Measurements from ENCODE around the gene MACROD2.

MACROD2 gene

DNA sequence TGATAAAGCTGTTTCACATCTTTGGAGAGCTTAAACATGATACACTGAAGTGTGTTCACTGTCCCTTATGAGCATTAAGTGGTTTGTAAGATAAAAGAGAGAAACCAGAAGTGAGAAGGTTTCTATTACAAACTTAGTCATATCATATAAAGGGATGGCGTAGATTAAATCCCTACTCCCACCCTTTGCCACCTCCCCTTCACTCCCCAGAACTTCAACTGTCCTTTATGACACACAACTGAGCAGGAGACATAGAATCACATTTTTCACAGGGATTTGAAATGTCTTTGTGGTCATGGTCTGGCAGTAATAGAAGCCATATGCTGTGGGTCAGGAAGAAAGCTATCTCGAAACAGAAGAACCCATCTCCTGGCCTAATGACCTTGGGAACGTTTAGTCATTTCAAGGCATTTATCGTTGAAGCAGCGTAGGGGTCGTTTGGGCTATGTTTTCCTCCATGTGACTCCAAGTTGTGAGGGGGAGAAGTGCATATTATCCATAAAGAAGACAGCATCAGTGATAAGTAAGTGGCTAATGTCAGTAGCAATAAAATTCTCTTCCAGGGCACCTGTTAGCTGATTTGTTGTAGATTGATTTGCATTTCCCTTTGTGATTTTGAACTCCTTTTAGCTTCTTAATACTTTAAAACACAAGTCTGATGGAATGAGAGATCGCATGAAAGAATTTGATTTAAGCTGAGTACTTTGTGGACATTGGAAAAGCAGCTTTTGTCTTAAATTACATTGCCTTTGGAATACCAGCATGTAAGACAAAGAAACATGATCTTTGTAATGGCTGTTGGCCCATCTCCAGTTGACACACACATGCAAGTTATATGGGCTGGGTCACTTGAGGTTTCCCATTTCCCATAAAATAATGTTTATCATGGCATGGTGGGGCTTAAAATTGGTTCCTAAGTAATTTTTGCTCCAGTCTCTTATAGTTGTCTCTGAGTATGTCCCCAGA is 843.6 kb downstream of the MACROD2 start:
- TF ChIP-seq SIN3A (IDR thresholded peaks at IDR 0.05; ENCODE audit: borderline replicate concordance, insufficient read depth, low read length) = no peak
- no peak for TF ChIP-seq FOXP2 (optimal IDR thresholded peaks at IDR 0.05; ENCODE audit: borderline replicate concordance, extremely low read depth, extremely low read length, insufficient read depth)
- TF ChIP-seq TAF1 (IDR thresholded peaks at IDR 0.05; ENCODE audit: borderline replicate concordance, insufficient read depth, low read length) = no peak
- TF ChIP-seq, protein P1, sequence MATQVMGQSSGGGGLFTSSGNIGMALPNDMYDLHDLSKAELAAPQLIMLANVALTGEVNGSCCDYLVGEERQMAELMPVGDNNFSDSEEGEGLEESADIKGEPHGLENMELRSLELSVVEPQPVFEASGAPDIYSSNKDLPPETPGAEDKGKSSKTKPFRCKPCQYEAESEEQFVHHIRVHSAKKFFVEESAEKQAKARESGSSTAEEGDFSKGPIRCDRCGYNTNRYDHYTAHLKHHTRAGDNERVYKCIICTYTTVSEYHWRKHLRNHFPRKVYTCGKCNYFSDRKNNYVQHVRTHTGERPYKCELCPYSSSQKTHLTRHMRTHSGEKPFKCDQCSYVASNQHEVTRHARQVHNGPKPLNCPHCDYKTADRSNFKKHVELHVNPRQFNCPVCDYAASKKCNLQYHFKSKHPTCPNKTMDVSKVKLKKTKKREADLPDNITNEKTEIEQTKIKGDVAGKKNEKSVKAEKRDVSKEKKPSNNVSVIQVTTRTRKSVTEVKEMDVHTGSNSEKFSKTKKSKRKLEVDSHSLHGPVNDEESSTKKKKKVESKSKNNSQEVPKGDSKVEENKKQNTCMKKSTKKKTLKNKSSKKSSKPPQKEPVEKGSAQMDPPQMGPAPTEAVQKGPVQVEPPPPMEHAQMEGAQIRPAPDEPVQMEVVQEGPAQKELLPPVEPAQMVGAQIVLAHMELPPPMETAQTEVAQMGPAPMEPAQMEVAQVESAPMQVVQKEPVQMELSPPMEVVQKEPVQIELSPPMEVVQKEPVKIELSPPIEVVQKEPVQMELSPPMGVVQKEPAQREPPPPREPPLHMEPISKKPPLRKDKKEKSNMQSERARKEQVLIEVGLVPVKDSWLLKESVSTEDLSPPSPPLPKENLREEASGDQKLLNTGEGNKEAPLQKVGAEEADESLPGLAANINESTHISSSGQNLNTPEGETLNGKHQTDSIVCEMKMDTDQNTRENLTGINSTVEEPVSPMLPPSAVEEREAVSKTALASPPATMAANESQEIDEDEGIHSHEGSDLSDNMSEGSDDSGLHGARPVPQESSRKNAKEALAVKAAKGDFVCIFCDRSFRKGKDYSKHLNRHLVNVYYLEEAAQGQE (IDR thresholded peaks at IDR 0.05; ENCODE audit: insufficient read depth in 1 of 2, low read depth in 2 of 2, low read length in 2 of 2) = no peak
- no peak for TF ChIP-seq POLR2AphosphoS5 (IDR thresholded peaks at IDR 0.05; ENCODE audit: low read depth, low read length)

DNA sequence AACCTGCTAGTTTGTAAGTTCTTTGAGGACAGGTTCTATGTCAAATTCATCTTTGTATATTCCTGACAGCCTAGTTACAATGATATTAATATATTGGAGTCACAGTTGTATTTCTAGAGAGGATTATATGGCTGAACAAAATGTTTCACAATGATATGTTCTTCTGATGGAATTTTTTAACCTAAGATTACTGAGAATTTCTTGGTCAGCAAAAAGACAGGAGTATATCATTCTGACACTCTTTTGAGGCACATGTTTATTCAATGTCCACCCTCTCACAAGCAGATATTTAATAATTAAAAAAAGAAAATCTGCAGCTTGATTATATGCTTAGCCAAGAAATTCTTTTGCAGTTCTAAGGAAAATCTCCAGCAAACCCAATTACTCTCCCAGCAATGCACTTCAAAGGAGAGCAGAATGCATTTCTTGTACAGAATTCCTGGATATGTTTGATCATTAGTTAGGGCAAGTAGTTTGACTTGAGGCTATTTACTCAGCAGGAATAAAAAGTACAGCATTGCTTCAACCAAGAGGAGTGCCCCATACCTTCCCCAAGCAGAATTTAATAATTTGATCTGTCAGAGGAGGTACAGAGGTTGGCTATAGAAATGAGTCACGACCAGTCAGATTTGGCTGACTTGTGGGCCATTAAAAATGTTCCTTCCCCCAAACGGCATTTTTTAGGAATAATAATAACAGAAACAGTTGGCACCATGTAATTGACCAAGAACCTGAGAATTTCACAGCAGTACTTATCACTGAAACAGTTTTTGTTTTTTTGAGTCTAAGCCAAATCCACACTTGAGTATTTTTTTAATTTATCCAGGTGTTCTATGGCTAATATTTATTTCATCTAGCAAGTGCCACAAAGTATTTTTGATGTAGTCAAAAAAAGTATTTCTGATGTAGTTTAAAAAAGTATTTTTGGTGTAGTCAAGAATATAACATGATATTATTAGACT is 850.2 kb downstream of the MACROD2 start:
- TF ChIP-seq FOXP2 (optimal IDR thresholded peaks at IDR 0.05; ENCODE audit: borderline replicate concordance, extremely low read depth, extremely low read length, insufficient read depth) = no peak
- no peak for TF ChIP-seq SIN3A (IDR thresholded peaks at IDR 0.05; ENCODE audit: borderline replicate concordance, insufficient read depth, low read length)
- no peak for TF ChIP-seq TAF1 (IDR thresholded peaks at IDR 0.05; ENCODE audit: borderline replicate concordance, insufficient read depth, low read length)
- TF ChIP-seq POLR2AphosphoS5 (IDR thresholded peaks at IDR 0.05; ENCODE audit: low read depth, low read length) = no peak
- TF ChIP-seq, protein P1 (IDR thresholded peaks at IDR 0.05; ENCODE audit: insufficient read depth in 1 of 2, low read depth in 2 of 2, low read length in 2 of 2) = no peak

DNA sequence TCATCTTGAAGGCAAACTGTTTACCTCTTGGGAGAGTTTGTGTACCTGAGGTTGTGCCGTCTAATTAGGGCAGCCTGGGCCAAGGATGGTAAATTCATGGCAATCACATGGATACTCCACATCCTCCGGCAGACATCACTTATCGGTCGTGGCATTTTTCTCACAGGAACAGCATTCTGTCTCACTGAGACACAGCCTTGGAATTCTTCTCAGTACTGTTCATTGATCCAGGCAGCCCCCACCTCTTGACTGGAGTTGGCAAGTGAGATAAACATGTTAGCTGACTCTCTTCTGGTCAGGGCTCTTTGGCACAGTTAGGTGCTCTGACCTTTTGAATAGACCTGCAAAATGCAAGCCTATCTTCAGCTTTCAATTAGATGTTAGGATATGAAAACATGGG is 853.5 kb downstream of the MACROD2 start:
- TF ChIP-seq FOXP2 (optimal IDR thresholded peaks at IDR 0.05; ENCODE audit: borderline replicate concordance, extremely low read depth, extremely low read length, insufficient read depth) = no peak
- TF ChIP-seq TAF1 (IDR thresholded peaks at IDR 0.05; ENCODE audit: borderline replicate concordance, insufficient read depth, low read length) = no peak

DNA sequence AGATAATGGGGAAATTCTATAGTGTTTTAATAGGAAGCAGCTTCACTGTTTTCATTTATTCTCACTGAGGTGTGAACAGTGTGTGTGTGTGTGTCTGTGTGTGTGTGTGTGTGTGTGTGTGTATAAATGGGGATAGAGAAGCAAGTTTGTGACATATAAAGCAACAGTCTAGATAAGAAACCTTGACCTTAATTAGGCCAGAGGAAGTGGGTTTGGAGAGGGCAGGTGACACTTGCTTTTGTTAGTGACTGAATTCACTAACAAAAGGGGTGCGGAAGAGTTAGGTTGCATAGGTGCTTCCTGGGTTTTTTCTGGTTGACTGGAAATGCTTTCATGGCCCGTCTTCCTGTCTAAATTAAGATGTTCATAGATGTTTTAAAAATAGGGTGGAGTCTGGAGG is 857.8 kb downstream of the MACROD2 start:
- TF ChIP-seq, protein P1 (IDR thresholded peaks at IDR 0.05; ENCODE audit: insufficient read depth in 1 of 2, low read depth in 2 of 2, low read length in 2 of 2) = no peak
- no peak for TF ChIP-seq TAF1 (IDR thresholded peaks at IDR 0.05; ENCODE audit: borderline replicate concordance, insufficient read depth, low read length)
- TF ChIP-seq FOXP2 (optimal IDR thresholded peaks at IDR 0.05; ENCODE audit: borderline replicate concordance, extremely low read depth, extremely low read length, insufficient read depth) = no peak
- TF ChIP-seq POLR2AphosphoS5 (IDR thresholded peaks at IDR 0.05; ENCODE audit: low read depth, low read length) = no peak
- TF ChIP-seq SIN3A (IDR thresholded peaks at IDR 0.05; ENCODE audit: borderline replicate concordance, insufficient read depth, low read length) = no peak

DNA sequence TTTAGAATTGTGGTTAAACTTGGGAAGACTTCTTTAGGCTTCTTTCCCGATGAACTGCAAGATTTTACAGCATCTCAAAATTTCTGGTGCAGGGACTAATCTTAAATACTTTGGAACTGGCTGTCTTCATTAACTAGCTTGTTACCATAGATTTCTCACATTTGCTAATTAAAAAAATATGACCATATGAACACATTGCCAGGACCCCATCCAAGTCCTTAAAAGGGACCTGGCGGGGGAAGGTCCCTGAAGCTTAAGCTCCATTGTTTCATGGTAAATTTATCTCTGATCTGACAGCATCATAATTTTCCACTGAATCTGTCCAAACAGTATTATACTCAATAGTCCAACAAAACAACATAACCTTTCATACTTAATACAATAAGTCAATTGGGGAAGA is 859.9 kb downstream of the MACROD2 start:
- TF ChIP-seq FOXP2 (optimal IDR thresholded peaks at IDR 0.05; ENCODE audit: borderline replicate concordance, extremely low read depth, extremely low read length, insufficient read depth) (no peak), POLR2AphosphoS5 (IDR thresholded peaks at IDR 0.05; ENCODE audit: low read depth, low read length) (no peak), SIN3A (IDR thresholded peaks at IDR 0.05; ENCODE audit: borderline replicate concordance, insufficient read depth, low read length) (no peak)
